RPMI8226 (cell line): Measurements from ENCODE around the gene CD1B.
"Not testable (repeated sequence)": the region's sequence is repeated elsewhere in the genome, so short reads cannot be mapped to it uniquely, and the experiment has no call there.

Experiments
- DNase-seq: peaks from one replicate; pipeline ENCODE4 v3.0.0-alpha.2; 2015

Gene CD1B

DNA sequence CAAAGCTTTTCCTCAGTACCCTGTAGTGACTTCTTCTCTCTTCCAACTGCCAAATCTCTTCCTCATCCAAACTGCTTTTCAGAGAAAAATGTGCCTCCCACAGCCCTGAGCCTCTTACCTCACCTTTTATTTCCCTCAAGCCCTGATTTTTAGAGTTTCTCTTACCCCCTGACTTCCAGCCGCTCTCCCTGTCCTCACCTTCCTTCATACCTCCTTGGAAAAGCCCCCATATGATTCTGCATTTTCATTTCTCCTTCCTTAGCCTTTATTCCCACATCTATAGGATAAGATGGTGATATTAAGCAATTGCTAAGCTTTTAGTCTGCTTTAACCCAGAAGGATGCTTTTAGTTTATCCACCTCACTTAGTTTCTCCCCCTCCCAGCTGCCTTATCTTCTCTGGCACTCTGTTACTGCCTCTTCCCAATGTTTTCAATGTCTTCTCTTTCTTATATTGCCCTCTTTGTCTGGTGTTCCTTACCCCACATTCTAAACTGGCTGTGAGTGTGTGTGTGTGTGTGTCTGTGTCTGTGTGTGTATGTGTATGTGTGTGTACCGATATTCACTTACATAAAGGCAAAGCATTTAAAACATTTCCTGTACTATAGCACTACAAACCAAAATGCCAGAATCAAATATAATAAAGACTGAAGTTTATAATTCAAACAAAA, at the start of gene CD1B:
CD1B (minus strand) TSS at position 51 of the 670 bp plus-strand sequence. CDS start 108 bp downstream, outside the sequence.
- DNase-seq = no peak

GRCh38 chr1:158374860-158375259, 43.5 kb upstream of the CD1B start:
- no peak for DNase-seq

GRCh38 chr1:158374101-158374500, 42.8 kb upstream of the CD1B start:
- not testable (repeated sequence) for DNase-seq

DNA sequence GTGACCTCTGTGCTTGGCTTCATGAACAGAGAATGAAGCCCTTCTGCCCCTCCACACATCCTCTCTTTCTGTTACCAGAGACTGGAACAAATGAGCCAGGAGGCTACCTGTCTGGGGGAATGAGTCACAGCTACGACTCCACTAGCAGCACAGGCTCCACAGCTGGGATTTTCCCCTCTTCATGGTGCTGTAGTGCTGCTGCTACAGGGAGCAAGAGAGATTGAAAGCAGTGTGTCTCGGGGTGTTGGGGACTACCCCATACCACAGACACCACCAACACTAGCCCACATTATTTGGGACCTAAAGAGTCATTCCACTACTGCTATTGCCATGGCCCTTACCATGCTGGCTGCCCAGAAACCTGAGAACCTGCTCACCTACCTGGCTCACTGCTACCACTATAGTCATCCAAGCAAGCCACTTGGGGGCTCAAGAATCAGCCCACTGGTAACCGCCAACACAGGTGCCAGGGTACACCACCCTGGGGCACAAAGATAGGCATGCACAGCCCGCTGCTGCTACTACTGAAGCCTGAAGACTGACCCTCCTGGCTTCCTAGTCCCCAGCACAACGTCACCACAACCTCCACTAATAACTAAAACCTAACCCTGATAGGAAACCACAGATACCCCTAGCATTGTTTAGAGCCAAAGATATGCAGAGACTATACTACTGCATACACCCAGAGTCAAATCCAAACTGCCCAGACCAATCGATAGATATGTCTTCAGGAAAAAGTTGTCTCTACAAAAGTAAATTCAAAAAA, 40.0 kb upstream of the CD1B start:
- DNase-seq = no peak

GRCh38 chr1:158366783-158367182, 35.5 kb upstream of the CD1B start:
- DNase-seq = no peak

- DNase-seq = no peak
Measured at GRCh38 chr1:158362941-158363340, 31.6 kb upstream of the CD1B start.

DNA sequence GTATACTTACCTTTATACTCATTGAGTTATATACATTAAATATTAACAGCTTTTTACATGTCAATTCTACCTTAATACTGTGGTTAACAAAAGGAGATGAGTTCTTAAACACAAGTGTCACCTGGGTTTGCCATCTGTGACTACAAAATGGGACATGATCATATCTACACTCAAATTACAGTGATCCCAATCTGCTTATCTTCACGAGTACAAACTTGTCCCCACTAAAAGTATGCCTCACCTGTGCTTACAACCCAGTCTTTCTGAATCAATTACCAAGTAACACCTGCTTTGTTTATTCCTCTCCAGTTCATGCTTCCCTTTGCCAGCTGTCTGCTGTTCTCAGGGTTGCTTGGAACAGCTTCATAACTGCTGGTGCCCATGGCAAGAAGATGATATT, 31.2 kb upstream of the CD1B start:
- DNase-seq = no peak

- no peak for DNase-seq
Measured at GRCh38 chr1:158357441-158357840, 26.1 kb upstream of the CD1B start.

- DNase-seq = no peak
Measured at GRCh38 chr1:158356616-158357015, 25.3 kb upstream of the CD1B start.

DNA sequence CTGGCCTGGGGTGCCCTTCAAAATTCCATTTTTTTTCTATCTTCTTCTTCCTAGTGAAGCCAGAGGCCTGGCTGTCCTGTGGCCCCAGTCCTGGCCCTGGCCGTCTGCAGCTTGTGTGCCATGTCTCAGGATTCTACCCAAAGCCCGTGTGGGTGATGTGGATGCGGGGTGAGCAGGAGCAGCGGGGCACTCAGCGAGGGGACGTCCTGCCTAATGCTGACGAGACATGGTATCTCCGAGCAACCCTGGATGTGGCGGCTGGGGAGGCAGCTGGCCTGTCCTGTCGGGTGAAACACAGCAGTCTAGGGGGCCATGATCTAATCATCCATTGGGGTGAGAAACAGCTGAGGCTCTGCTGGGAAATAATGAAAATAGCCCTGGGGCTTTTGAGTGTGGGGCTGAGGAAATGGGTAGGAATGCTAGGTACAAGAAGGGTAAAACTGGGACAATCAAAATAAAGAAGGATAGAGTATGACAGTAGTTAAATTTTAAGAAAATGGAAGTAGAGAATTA, 24.5 kb upstream of the CD1B start:
- DNase-seq = no peak

DNA sequence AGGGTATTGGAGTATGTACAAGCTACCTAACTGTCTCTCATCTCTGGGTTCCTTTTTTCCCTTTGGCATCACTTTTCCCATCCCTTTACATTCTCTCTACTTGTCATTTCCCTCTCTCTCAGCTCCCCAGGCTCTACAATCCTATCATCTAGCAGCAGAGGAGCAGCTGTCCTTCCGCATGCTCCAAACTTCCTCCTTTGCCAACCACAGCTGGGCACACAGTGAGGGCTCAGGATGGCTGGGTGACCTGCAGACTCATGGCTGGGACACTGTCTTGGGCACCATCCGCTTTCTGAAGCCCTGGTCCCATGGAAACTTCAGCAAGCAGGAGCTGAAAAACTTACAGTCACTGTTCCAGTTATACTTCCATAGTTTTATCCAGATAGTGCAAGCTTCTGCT, 22.9 kb upstream of the CD1B start:
- no peak for DNase-seq

- no peak for DNase-seq
Measured at GRCh38 chr1:158353303-158354075, 22.2 kb upstream of the CD1B start, which contains the start of gene CD1E. Gene CD1E (plus strand): TSS chr1:158353894. CDS start chr1:158353989, 95 bp downstream.

GRCh38 chr1:158348946-158349345, 17.6 kb upstream of the CD1B start:
- DNase-seq = not testable (repeated sequence)

DNA sequence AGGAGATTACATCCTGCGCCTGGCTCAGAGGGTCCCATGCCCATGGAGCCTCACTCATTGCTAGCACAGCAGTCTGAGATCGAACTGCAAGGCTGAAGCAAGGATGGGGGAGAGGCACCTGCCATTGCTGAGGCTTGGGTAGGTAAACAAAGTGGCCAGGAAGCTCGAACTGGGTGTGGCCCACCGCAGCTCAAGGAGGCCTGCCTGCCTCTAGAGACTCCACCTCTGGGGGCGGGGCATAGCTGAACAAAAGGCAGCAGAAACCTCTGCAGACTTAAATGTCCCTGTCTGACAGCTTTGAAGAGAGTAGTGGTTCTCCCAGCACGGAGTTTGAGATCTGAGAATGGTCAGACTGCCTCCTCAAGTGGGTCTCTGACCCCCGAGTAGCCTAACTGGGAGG, 5.1 kb upstream of the CD1B start:
- DNase-seq = peak; percentile 38

- no peak for DNase-seq
Measured at GRCh38 chr1:158335213-158335532, 3.8 kb upstream of the CD1B start.

DNA sequence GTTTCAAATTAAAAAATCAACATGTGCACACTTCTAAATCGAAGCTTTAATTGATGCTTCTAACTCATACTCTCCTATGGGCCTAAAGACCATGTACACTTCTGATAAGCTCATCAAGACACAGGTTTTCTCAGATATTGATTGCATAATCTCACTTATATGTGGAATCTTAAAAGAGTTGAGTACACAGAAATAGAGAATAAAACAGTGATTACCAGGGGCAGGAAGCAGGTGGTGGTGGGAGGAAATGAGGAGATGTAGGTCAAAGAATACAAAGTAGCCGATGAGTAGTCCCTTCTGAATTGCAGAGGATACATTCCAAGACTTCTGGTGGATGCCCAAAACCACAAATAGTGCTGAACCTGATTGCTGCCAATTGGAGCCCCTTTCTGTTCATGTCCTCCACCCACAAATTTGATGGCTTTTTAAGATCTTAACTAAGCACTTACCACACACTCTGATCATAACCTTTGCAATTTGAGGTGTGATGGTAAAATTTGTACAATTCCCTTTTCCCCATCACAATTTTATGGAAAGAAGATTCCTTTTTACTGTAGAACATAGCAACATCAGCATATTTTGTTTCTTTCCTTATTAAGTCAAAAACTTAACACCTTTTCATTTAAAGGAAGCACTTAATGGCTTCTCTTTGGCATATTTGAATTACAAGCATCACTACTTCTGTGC, 3.3 kb upstream of the CD1B start:
- DNase-seq = no peak

DNA sequence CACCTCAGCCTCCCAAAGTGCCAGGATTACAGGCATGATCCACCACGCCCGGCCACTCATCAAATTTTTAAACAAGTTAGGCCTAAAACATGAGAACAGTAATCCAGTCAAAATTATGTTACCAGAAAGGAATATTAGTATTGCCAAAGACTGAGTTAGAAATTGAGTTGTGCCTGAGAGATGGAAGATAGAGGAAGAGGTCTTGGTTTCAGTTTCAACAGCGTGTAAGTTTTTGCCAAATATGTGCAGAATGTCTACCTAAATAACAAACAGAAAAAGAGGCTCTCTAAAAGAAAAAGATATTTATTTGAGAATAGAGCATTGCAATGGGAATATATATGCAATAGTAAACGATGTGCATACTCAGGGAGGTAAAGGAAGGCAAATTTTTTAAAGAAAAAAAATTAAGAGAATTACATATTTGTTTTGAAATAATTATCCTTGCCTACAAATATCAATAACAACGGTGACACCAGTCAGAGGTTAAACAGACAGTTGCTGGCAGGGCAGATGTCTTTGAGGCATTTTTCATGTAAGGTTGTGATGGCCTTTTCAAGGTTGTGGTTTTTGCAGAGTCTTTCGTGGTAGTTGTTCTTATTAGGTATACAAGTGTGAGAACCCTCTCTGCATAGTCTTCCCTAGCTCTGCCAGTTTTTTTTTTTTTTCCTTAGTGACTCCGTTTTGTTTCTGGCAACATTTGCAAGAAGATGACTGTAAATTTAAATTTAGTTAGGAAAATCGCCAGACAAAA, 2.2 kb upstream of the CD1B start:
- no peak for DNase-seq

DNA sequence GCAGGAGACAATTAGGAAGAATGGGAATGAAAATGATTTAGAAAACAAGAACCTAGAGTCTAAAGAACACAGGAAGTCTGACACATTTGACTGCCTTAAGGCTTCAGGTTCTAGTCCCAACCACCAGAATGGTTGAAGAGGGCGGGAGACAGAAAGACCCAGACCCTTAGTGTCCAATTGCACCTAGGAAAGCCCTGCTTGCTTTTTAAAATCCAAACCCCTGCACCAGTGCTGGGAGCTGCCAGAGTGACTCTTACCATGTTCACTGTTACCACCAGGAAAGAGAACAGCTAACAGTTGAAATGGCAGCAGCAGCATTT, 265 bp downstream of the CD1B start:
- DNase-seq = no peak

- DNase-seq = no peak
Measured at GRCh38 chr1:158330391-158331105, 783 bp downstream of the CD1B start.

GRCh38 chr1:158329733-158330132, 1.6 kb downstream of the CD1B start:
- peak; percentile 19 for DNase-seq

DNA sequence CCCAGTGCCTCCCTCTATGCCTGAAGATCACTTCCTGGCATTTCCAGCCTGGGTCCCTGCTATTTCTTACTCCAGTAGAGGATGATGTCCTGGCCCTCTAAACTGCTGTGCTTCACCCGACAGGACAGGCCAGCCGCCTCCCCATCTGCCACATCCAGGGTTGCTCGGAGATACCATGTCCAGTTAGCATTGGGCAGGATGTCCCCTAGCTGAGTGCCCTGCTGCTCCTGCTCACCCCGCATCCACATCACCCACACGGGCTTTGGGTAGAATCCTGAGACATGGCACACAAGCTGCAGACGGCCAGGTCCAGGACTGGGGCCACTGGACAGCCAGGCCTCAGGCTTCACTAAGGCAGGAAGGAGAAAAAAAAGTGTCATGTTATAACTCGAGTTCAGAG, 2.0 kb downstream of the CD1B start:
- DNase-seq = no peak

DNA sequence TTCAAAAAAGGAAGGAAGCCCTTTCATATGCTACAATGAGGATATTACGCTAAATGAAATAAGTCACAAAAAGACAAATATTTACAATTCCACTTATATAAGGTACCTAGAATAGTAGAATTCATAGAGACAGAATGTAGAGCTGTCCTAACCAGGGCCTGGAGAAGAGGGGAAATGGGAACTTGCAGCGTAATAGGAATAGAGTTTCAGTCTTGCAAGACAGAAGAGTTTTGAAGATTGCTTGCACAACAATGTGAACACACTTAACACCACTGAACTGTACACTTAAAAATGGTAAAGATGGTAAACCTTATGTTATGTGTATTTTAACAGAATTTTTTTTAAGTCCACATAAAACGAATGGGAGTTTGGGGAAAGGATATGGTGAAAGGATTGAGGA, 2.9 kb downstream of the CD1B start:
- DNase-seq = no peak
